Measurements from ENCODE around the gene ITM2B. TPM values are rescaled to one million over a fixed set of nuclear protein-coding genes. Genes with fewer than 3 reads are reported as not detected.

The ITM2B gene
- total RNA-seq, 1 donor from 2014 or later = 196 TPM

DNA sequence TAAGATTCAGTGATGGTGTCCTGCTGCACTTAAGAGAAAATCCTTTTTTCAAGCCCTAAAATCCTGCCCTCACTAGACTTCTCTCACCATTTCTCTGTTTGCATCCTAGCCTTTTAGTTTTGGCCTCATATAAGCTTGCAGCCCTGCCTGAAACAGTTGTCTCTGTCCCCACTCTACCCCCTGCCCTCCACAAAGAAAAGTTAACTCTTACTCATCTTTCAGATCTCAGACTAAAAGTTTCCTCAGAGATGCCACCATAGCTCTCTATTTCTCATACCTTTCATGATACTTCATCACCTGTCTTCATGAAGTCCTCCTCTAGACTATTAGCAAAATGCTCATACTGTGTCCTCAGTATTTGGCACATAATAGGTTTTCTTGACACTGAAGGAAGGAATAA is 33.1 kb downstream of the ITM2B start:
- TF ChIP-seq, protein P1, sequence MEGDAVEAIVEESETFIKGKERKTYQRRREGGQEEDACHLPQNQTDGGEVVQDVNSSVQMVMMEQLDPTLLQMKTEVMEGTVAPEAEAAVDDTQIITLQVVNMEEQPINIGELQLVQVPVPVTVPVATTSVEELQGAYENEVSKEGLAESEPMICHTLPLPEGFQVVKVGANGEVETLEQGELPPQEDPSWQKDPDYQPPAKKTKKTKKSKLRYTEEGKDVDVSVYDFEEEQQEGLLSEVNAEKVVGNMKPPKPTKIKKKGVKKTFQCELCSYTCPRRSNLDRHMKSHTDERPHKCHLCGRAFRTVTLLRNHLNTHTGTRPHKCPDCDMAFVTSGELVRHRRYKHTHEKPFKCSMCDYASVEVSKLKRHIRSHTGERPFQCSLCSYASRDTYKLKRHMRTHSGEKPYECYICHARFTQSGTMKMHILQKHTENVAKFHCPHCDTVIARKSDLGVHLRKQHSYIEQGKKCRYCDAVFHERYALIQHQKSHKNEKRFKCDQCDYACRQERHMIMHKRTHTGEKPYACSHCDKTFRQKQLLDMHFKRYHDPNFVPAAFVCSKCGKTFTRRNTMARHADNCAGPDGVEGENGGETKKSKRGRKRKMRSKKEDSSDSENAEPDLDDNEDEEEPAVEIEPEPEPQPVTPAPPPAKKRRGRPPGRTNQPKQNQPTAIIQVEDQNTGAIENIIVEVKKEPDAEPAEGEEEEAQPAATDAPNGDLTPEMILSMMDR (IDR thresholded peaks at IDR 0.05; ENCODE audit: unreplicated experiment) = no peak
- Mint-ChIP-seq H3K27ac (no peak overlapping the region), H3K4me3 (ENCODE audit: low read depth) (no peak overlapping the region), H3K27me3 (no peaks in the 10 kb centered on the region), H3K9me3 (ENCODE audit: low read depth) (no peaks in the 10 kb centered on the region), H3K4me1 (ENCODE audit: low read depth) (peaks cover 1% of the 10 kb centered on the region), H3K36me3 (ENCODE audit: insufficient read depth) (peaks cover 31% of the 10 kb centered on the region)
- no peak for DNase-seq (ENCODE audit: low spot score, unreplicated experiment)

- no peak for DNase-seq (ENCODE audit: low spot score, unreplicated experiment)
- H3K4me3 Mint-ChIP-seq (ENCODE audit: low read depth) = no peak overlapping the region
- no peak overlapping the region for H3K27ac Mint-ChIP-seq
- no peaks in the 10 kb centered on the region for H3K9me3 Mint-ChIP-seq (ENCODE audit: low read depth)
- H3K4me1 Mint-ChIP-seq (ENCODE audit: low read depth) = peaks cover 1% of the 10 kb centered on the region
- no peaks in the 10 kb centered on the region for H3K27me3 Mint-ChIP-seq
- peaks cover 30% of the 10 kb centered on the region for H3K36me3 Mint-ChIP-seq (ENCODE audit: insufficient read depth)
- TF ChIP-seq, protein P1 (IDR thresholded peaks at IDR 0.05; ENCODE audit: unreplicated experiment) = no peak
These were observed 34.0 kb downstream of the ITM2B start for GRCh38 chr13:48266701-48267639.

GRCh38 chr13:48268019-48268418 is 35.0 kb downstream of the ITM2B start:
- Mint-ChIP-seq H3K27ac (peak overlapping the region; percentile 60), H3K4me1 (ENCODE audit: low read depth) (peaks cover 1% of the 10 kb centered on the region), H3K4me3 (ENCODE audit: low read depth) (no peak overlapping the region), H3K36me3 (ENCODE audit: insufficient read depth) (peaks cover 23% of the 10 kb centered on the region), H3K9me3 (ENCODE audit: low read depth) (no peaks in the 10 kb centered on the region), H3K27me3 (no peaks in the 10 kb centered on the region)
- DNase-seq (ENCODE audit: low spot score, unreplicated experiment) = no peak
- TF ChIP-seq, protein P1 (IDR thresholded peaks at IDR 0.05; ENCODE audit: unreplicated experiment) = no peak

GRCh38 chr13:48273346-48273745 is 40.3 kb downstream of the ITM2B start:
- peaks cover 10% of the 10 kb centered on the region for H3K36me3 Mint-ChIP-seq (ENCODE audit: insufficient read depth)
- TF ChIP-seq, protein P1 (IDR thresholded peaks at IDR 0.05; ENCODE audit: unreplicated experiment) = no peak
- no peak for DNase-seq (ENCODE audit: low spot score, unreplicated experiment)
- H3K9me3 Mint-ChIP-seq (ENCODE audit: low read depth) = no peaks in the 10 kb centered on the region
- no peaks in the 10 kb centered on the region for H3K27me3 Mint-ChIP-seq
- H3K4me1 Mint-ChIP-seq (ENCODE audit: low read depth) = no peaks in the 10 kb centered on the region
- no peak overlapping the region for H3K4me3 Mint-ChIP-seq (ENCODE audit: low read depth)
- H3K27ac Mint-ChIP-seq = no peak overlapping the region

GRCh38 chr13:48275507-48275906 is 42.5 kb downstream of the ITM2B start:
- Mint-ChIP-seq H3K4me3 (ENCODE audit: low read depth) (no peak overlapping the region), H3K27me3 (no peaks in the 10 kb centered on the region), H3K9me3 (ENCODE audit: low read depth) (no peaks in the 10 kb centered on the region), H3K27ac (no peak overlapping the region), H3K36me3 (ENCODE audit: insufficient read depth) (peaks cover 2% of the 10 kb centered on the region), H3K4me1 (ENCODE audit: low read depth) (no peaks in the 10 kb centered on the region)
- TF ChIP-seq, protein P1 (IDR thresholded peaks at IDR 0.05; ENCODE audit: unreplicated experiment) = no peak
- DNase-seq (ENCODE audit: low spot score, unreplicated experiment) = no peak

Measured in progenitor cell of endocrine pancreas (in vitro differentiated cells).